ENCODE data around the gene SLC8A1. TPM values are rescaled to one million over a fixed set of nuclear protein-coding genes. Genes with fewer than 3 reads are reported as not detected.
A peak's percentile ranks its signal among the peaks of the same experiment; 100 is the strongest.

SLC8A1 gene
- total RNA-seq, 1 donor = 82.9 TPM

DNA sequence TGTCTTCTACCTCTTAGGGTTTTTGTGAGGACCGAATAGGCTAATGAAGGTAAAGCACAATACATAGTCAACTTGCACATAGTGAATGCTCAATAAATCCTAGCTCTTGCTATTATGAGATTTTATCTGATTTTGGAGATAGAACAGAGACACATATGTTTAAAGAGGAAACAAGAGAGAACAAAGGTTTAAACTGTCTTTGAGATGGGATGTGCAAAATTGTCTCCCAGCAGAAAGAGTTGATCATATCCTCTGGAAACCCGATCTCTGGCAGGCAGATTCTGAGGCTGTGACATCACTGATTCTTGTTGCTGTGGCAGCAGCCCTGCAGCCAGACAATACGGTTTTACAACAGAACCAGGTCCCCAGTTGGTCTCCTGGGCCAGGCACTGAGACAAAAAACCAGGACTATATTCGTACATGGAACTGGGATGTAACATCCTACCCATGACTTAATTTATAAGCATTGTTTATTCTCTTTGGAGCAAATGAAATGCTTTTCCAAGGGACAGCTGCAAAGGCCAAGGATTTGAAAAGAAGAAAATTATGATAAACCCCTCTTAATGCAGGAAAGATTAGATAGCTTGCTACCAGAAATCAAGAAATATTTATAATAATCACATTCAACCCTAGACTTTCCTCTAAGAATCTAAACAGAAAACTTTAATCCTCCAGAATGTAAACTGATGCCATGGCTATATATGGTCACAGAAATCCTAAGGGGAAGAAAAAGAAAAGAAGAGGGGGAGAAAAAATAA lies 80.2 kb downstream of the SLC8A1 start:
- Histone ChIP-seq H3K79me2 (ENCODE audit: insufficient read depth, low read length) (peaks cover 31% of the 10 kb centered on the region), H3K4me3 (ENCODE audit: insufficient read depth, low read length) (peak overlapping the region; percentile 10), H2AFZ (ENCODE audit: low read length) (no peak overlapping the region), H3K9me3 (ENCODE audit: low read depth, low read length) (no peaks in the 10 kb centered on the region), H3K27me3 (ENCODE audit: insufficient read depth, low read length) (no peaks in the 10 kb centered on the region), H4K20me1 (ENCODE audit: insufficient read depth, low read length) (no peaks in the 10 kb centered on the region), H3K4me2 (ENCODE audit: insufficient read depth, low read length) (peak overlapping the region; percentile 43), H3K27ac (ENCODE audit: low read depth, low read length) (peak overlapping the region; percentile 96), H3K4me1 (ENCODE audit: insufficient read depth, low read length) (peaks cover 59% of the 10 kb centered on the region), H3K36me3 (ENCODE audit: insufficient read depth, low read length) (no peaks in the 10 kb centered on the region)
- TF ChIP-seq, protein P1, sequence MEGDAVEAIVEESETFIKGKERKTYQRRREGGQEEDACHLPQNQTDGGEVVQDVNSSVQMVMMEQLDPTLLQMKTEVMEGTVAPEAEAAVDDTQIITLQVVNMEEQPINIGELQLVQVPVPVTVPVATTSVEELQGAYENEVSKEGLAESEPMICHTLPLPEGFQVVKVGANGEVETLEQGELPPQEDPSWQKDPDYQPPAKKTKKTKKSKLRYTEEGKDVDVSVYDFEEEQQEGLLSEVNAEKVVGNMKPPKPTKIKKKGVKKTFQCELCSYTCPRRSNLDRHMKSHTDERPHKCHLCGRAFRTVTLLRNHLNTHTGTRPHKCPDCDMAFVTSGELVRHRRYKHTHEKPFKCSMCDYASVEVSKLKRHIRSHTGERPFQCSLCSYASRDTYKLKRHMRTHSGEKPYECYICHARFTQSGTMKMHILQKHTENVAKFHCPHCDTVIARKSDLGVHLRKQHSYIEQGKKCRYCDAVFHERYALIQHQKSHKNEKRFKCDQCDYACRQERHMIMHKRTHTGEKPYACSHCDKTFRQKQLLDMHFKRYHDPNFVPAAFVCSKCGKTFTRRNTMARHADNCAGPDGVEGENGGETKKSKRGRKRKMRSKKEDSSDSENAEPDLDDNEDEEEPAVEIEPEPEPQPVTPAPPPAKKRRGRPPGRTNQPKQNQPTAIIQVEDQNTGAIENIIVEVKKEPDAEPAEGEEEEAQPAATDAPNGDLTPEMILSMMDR (IDR thresholded peaks at IDR 0.05; ENCODE audit: extremely low read depth, low read depth, low read length) = no peak
- peak; percentile 29 for DNase-seq (ENCODE audit: insufficient read length, low spot score, missing footprints)

DNA sequence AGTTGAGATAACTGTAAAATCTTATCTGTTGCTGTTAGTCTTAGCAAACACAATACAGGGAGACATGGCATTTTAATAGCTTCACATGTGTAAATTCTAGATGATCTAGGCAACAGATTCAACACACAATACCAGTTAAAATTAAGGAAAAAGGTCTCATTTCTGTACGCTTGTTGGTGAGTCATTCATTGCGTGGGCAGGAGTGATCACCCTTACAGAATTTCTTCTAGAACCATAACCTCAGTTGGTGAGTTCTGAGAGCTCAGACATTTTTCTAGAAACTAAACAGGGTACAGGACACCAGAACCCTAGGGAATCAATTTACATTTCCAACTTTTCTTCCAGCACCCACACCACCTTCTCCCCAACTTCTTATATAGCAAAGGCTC lies 81.9 kb downstream of the SLC8A1 start:
- Histone ChIP-seq H3K36me3 (ENCODE audit: insufficient read depth, low read length) (no peaks in the 10 kb centered on the region), H2AFZ (ENCODE audit: low read length) (no peak overlapping the region), H4K20me1 (ENCODE audit: insufficient read depth, low read length) (no peaks in the 10 kb centered on the region), H3K4me1 (ENCODE audit: insufficient read depth, low read length) (peaks cover 67% of the 10 kb centered on the region), H3K4me3 (ENCODE audit: insufficient read depth, low read length) (no peak overlapping the region), H3K27ac (ENCODE audit: low read depth, low read length) (peak overlapping the region; percentile 96), H3K79me2 (ENCODE audit: insufficient read depth, low read length) (peaks cover 39% of the 10 kb centered on the region), H3K9me3 (ENCODE audit: low read depth, low read length) (no peaks in the 10 kb centered on the region), H3K27me3 (ENCODE audit: insufficient read depth, low read length) (no peaks in the 10 kb centered on the region), H3K4me2 (ENCODE audit: insufficient read depth, low read length) (peak overlapping the region; percentile 49)
- TF ChIP-seq, protein P1 (IDR thresholded peaks at IDR 0.05; ENCODE audit: extremely low read depth, low read depth, low read length) = no peak
- DNase-seq (ENCODE audit: insufficient read length, low spot score, missing footprints) = peak; percentile 18

DNA sequence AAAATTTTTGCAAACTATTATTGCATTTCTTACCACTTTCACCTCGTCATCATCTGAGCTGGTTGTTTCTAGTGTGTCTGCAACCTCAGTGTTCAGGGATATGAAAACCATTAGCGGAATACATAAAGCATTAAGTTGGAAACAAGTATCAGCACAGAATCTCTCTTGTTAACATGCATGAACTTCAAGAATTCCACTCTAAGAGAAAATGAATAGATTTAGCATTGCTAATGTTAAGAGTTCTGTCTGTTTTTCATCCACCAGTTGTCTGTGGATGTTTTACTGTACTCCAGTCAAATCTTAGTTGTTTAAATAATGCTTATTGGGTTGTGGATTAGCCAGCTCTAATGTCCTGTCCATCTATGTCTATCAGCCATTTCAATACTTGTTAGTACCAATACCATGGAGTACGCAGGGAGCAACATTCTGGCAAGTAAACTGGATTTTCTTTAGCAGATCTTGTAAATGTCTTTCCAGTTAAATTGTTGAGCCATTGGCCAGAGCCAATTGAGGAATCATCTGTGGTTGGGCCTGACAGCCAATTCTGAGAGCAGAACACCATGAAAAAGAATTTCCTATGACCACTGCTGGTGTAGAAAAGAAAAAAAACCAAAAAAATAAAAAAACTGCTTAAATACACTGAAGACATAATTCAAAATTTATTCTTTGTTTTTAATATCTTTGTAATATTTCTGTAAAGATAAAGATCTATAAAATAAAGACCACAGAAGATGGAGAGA lies 82.5 kb downstream of the SLC8A1 start:
- peak overlapping the region; percentile 96 for H3K27ac ChIP-seq (ENCODE audit: low read depth, low read length)
- TF ChIP-seq, protein P1 (IDR thresholded peaks at IDR 0.05; ENCODE audit: extremely low read depth, low read depth, low read length) = no peak
- H3K9me3 ChIP-seq (ENCODE audit: low read depth, low read length) = no peaks in the 10 kb centered on the region
- peaks cover 38% of the 10 kb centered on the region for H3K79me2 ChIP-seq (ENCODE audit: insufficient read depth, low read length)
- H3K4me1 ChIP-seq (ENCODE audit: insufficient read depth, low read length) = peaks cover 72% of the 10 kb centered on the region
- no peaks in the 10 kb centered on the region for H3K27me3 ChIP-seq (ENCODE audit: insufficient read depth, low read length)
- H2AFZ ChIP-seq (ENCODE audit: low read length) = no peak overlapping the region
- no peaks in the 10 kb centered on the region for H3K36me3 ChIP-seq (ENCODE audit: insufficient read depth, low read length)
- no peak overlapping the region for H3K4me3 ChIP-seq (ENCODE audit: insufficient read depth, low read length)
- peak overlapping the region; percentile 49 for H3K4me2 ChIP-seq (ENCODE audit: insufficient read depth, low read length)
- no peaks in the 10 kb centered on the region for H4K20me1 ChIP-seq (ENCODE audit: insufficient read depth, low read length)
- no peak for DNase-seq (ENCODE audit: insufficient read length, low spot score, missing footprints)

- Histone ChIP-seq H3K4me2 (ENCODE audit: insufficient read depth, low read length) (peak overlapping the region; percentile 33), H3K4me3 (ENCODE audit: insufficient read depth, low read length) (no peak overlapping the region), H2AFZ (ENCODE audit: low read length) (peak overlapping the region; percentile 23), H3K36me3 (ENCODE audit: insufficient read depth, low read length) (no peaks in the 10 kb centered on the region), H3K4me1 (ENCODE audit: insufficient read depth, low read length) (peaks cover 75% of the 10 kb centered on the region), H3K27me3 (ENCODE audit: insufficient read depth, low read length) (no peaks in the 10 kb centered on the region), H3K27ac (ENCODE audit: low read depth, low read length) (peak overlapping the region; percentile 80), H4K20me1 (ENCODE audit: insufficient read depth, low read length) (no peaks in the 10 kb centered on the region), H3K9me3 (ENCODE audit: low read depth, low read length) (no peaks in the 10 kb centered on the region), H3K79me2 (ENCODE audit: insufficient read depth, low read length) (peaks cover 40% of the 10 kb centered on the region)
- no peak for DNase-seq (ENCODE audit: insufficient read length, low spot score, missing footprints)
- TF ChIP-seq, protein P1 (IDR thresholded peaks at IDR 0.05; ENCODE audit: extremely low read depth, low read depth, low read length) = no peak
These were observed 84.2 kb downstream of the SLC8A1 start for GRCh38 chr2:40367652-40368051.

All from osteoblast (primary cell).